Osteoblast (primary cell): ENCODE data around the gene CYB5R2. TPM values are rescaled to one million over a fixed set of nuclear protein-coding genes. Genes with fewer than 3 reads are reported as not detected.

ENCODE experiments used
- DNase-seq: peaks from one replicate; pipeline ENCODE4 v3.0.0; 2011; ENCODE audit warnings: low spot score, mixed read lengths; ENCODE audit not compliant: insufficient read length; ENCODE audit errors: missing footprints
- H2AFZ ChIP-seq: 2 replicates; pipeline ENCODE4 v1.6.0; 2011; ENCODE audit warnings: mild to moderate bottlenecking, low read length
- H3K27ac ChIP-seq: 2 replicates; pipeline ENCODE4 v1.5.1; 2011; ENCODE audit warnings: mild to moderate bottlenecking, low read depth, low read length, moderate library complexity
- H3K27me3 ChIP-seq: 2 replicates; pipeline ENCODE4 v1.6.0; 2012; ENCODE audit warnings: mild to moderate bottlenecking, control low read depth, inconsistent platforms, low read length, moderate library complexity; ENCODE audit not compliant: insufficient read depth
- H3K36me3 ChIP-seq: 2 replicates; pipeline ENCODE4 v1.5.1; 2011; ENCODE audit warnings: mild to moderate bottlenecking, low read length, control low read depth, moderate library complexity; ENCODE audit not compliant: insufficient read depth
- H3K4me1 ChIP-seq: 2 replicates; pipeline ENCODE4 v1.5.1; 2011; ENCODE audit warnings: mild to moderate bottlenecking, low read length, control low read depth, moderate library complexity; ENCODE audit not compliant: insufficient read depth
- H3K4me2 ChIP-seq: 2 replicates; pipeline ENCODE4 v1.6.0; 2011; ENCODE audit warnings: mild to moderate bottlenecking, low read length; ENCODE audit not compliant: insufficient read depth
- H3K4me3 ChIP-seq: fragments of 200-600 bp; sonication (generic); 3 replicates; pipeline ENCODE4 v1.5.1; 2012; ENCODE audit warnings: mild to moderate bottlenecking, low read length, inconsistent platforms; ENCODE audit not compliant: insufficient read depth
- H3K79me2 ChIP-seq: 2 replicates; pipeline ENCODE4 v1.6.0; 2012; ENCODE audit warnings: mild to moderate bottlenecking, low read length, control low read depth, inconsistent platforms; ENCODE audit not compliant: insufficient read depth
- H3K9me3 ChIP-seq: 2 replicates; pipeline ENCODE4 v1.5.1; 2011; ENCODE audit warnings: low read depth, low read length, control low read depth
- H4K20me1 ChIP-seq: 2 replicates; pipeline ENCODE4 v1.6.0; 2012; ENCODE audit warnings: mild to moderate bottlenecking, low read length, control low read depth; ENCODE audit not compliant: insufficient read depth
- CTCF ChIP-seq: IDR thresholded peaks from 2 replicates; pipeline ENCODE4 v1.5.1; 2011; ENCODE audit warnings: mild to moderate bottlenecking, low read depth, low read length, moderate library complexity; ENCODE audit errors: extremely low read depth
- total RNA-seq: library from RNA; depleted of rRNA; stranded (reverse); fragments of >200 nt; gene quantifications from 2 replicates; pipeline ENCODE4 v1.2.3, GENCODE V29; 2012

Gene CYB5R2
- total RNA-seq, 1 donor, result 14.8 TPM

- H3K27ac ChIP-seq, result no peak overlapping the region
- H3K4me2 ChIP-seq, result no peak overlapping the region
- H3K9me3 ChIP-seq, result no peaks in the 10 kb centered on the region
- TF ChIP-seq CTCF, result peak; percentile 25
- no peak for DNase-seq
- no peak overlapping the region for H2AFZ ChIP-seq
- no peaks in the 10 kb centered on the region for H3K79me2 ChIP-seq
- no peaks in the 10 kb centered on the region for H3K4me1 ChIP-seq
- no peaks in the 10 kb centered on the region for H3K36me3 ChIP-seq
- peaks cover 23% of the 10 kb centered on the region for H3K27me3 ChIP-seq
- no peaks in the 10 kb centered on the region for H4K20me1 ChIP-seq
- no peak overlapping the region for H3K4me3 ChIP-seq
Measured at GRCh38 chr11:7690648-7691047, 17.3 kb upstream of the CYB5R2 start.

GRCh38 chr11:7689239-7689638 is 15.9 kb upstream of the CYB5R2 start:
- Histone ChIP-seq H3K36me3 (no peaks in the 10 kb centered on the region), H4K20me1 (no peaks in the 10 kb centered on the region), H3K79me2 (no peaks in the 10 kb centered on the region), H3K27ac (no peak overlapping the region), H3K4me1 (no peaks in the 10 kb centered on the region), H3K4me3 (no peak overlapping the region), H2AFZ (no peak overlapping the region), H3K4me2 (no peak overlapping the region), H3K27me3 (peaks cover 28% of the 10 kb centered on the region), H3K9me3 (no peaks in the 10 kb centered on the region)
- no peak for TF ChIP-seq CTCF
- DNase-seq, result no peak

- H3K27me3 ChIP-seq, result peaks cover 19% of the 10 kb centered on the region
- H3K9me3 ChIP-seq, result no peaks in the 10 kb centered on the region
- no peak overlapping the region for H3K4me3 ChIP-seq
- no peaks in the 10 kb centered on the region for H4K20me1 ChIP-seq
- H3K36me3 ChIP-seq, result no peaks in the 10 kb centered on the region
- H2AFZ ChIP-seq, result no peak overlapping the region
- no peaks in the 10 kb centered on the region for H3K4me1 ChIP-seq
- no peaks in the 10 kb centered on the region for H3K79me2 ChIP-seq
- no peak for DNase-seq
- no peak overlapping the region for H3K27ac ChIP-seq
- peak; percentile 80 for TF ChIP-seq CTCF
- no peak overlapping the region for H3K4me2 ChIP-seq
Measured at GRCh38 chr11:7688238-7688826, 15.0 kb upstream of the CYB5R2 start.

- Histone ChIP-seq H4K20me1 (no peaks in the 10 kb centered on the region), H2AFZ (no peak overlapping the region), H3K4me1 (no peaks in the 10 kb centered on the region), H3K9me3 (no peaks in the 10 kb centered on the region), H3K27ac (no peak overlapping the region), H3K36me3 (no peaks in the 10 kb centered on the region), H3K79me2 (no peaks in the 10 kb centered on the region), H3K4me3 (no peak overlapping the region), H3K27me3 (peaks cover 14% of the 10 kb centered on the region), H3K4me2 (no peak overlapping the region)
- TF ChIP-seq CTCF, result no peak
- no peak for DNase-seq
Measured at GRCh38 chr11:7687386-7687785, 14.1 kb upstream of the CYB5R2 start.
